AG20443 (cell line): ENCODE results near the gene PCDHGA6.
"Not testable (repeated sequence)": the region's sequence is repeated elsewhere in the genome, so short reads cannot be mapped to it uniquely, and the experiment has no call there.

Experiments
- DNase-seq: peaks from one replicate; pipeline ENCODE4 v3.0.0; 2012; ENCODE audit warnings: low spot score, mixed read lengths

PCDHGA6 gene

GRCh38 chr5:141360685-141361084, 13.0 kb upstream of the PCDHGA6 start:
- DNase-seq: no peak

- DNase-seq: no peak
Measured at GRCh38 chr5:141362719-141363118, 11.0 kb upstream of the PCDHGA6 start.

- DNase-seq: peak; percentile 54
Measured at GRCh38 chr5:141363952-141364660, 9.6 kb upstream of the PCDHGA6 start, which contains the start of gene PCDHGA5. PCDHGA5 (plus strand) TSS chr5:141364162; CDS start chr5:141364331, 169 bp downstream.

GRCh38 chr5:141366016-141366896, 7.4 kb upstream of the PCDHGA6 start:
- DNase-seq: no peak

- DNase-seq: peak; percentile 81
Measured at GRCh38 chr5:141369994-141370848, 3.5 kb upstream of the PCDHGA6 start, which contains the start of gene PCDHGB3. PCDHGB3 (plus strand) TSS chr5:141370242; CDS start chr5:141370395, 153 bp downstream.

- no peak for DNase-seq
Measured at GRCh38 chr5:141371572-141372475, 1.9 kb upstream of the PCDHGA6 start.

GRCh38 chr5:141374627-141375026, 936 bp downstream of the PCDHGA6 start:
- no peak for DNase-seq

GRCh38 chr5:141375444-141376155, 1.9 kb downstream of the PCDHGA6 start:
- DNase-seq: not testable (repeated sequence)

GRCh38 chr5:141382469-141383294, 9.0 kb downstream of the PCDHGA6 start, which contains the start of gene PCDHGA7:
PCDHGA7 (plus strand) TSS chr5:141382742; CDS start chr5:141382900, 158 bp downstream.
- DNase-seq: peak; percentile 46

- DNase-seq: no peak
Measured at GRCh38 chr5:141383345-141383744, 9.7 kb downstream of the PCDHGA6 start.

- no peak for DNase-seq
Measured at GRCh38 chr5:141384471-141385267, 11.0 kb downstream of the PCDHGA6 start.

GRCh38 chr5:141387557-141388311, 14.0 kb downstream of the PCDHGA6 start, which contains the start of gene PCDHGB4:
PCDHGB4 (plus strand) TSS chr5:141387698; CDS start chr5:141387885, 187 bp downstream.
- peak; percentile 62 for DNase-seq

- no peak for DNase-seq
Measured at GRCh38 chr5:141388661-141389060, 15.0 kb downstream of the PCDHGA6 start.

- DNase-seq: no peak
Measured at GRCh38 chr5:141389153-141390042, 15.7 kb downstream of the PCDHGA6 start.

- no peak for DNase-seq
Measured at GRCh38 chr5:141392429-141393198, 18.9 kb downstream of the PCDHGA6 start, which contains the start of gene PCDHGA8. PCDHGA8 (plus strand) TSS chr5:141392633; CDS start chr5:141392814, 181 bp downstream.
